OCI-M2 (cell line): ENCODE data around the gene ETV4.
A peak's percentile ranks its signal among the peaks of the same experiment; 100 is the strongest.

Experiments
- DNase-seq: peaks from one replicate; lab custom pipeline; 2025; ENCODE audit not compliant: unreplicated experiment; lab: John Stamatoyannopoulos, UW

The ETV4 gene

DNA sequence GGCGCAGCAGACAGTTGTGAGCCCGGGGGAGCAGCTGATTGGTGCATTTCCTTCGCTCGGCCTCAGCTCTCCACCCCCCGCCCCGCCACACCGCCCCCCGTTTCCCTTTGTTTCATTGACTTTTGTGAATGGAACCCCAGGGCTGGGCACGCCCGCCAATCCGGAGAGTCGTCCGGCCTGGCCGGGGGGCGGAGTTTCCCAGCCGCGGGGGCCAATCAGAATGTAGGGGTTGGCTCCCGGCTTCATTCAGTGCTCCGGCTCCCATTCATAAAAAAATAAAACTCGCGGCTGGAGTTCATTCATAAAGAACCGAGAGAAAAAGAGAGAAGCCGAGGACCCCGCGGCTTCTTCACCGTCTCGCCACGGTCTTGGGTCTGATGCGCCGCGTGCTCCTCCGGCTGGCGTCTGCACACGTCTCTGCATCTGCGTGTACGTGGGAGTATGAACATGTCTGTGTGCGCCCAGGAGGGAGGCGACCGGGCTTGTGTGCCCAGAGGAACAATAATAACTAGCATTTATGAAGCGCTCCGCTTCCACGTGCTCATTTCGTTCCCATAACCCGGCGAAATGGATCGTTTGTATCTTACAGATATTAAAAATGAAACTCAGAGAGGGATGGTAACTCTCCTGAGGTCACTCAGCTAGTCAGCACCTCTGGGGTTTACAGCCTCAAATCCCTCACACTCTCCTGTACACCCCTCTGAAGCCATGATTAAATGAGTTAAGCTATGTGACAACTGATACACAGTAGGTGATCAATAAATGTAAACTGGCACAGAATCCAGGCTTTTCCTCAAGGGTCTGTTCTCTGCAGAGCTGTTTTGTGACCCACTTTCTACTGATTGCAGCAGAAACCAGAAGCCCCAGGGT is at the start of gene ETV4:
ETV4 (minus strand) TSS at position 22 of the 870 bp plus-strand sequence. CDS start 723 bp downstream, outside the sequence.
- peak; percentile 58 for DNase-seq

DNA sequence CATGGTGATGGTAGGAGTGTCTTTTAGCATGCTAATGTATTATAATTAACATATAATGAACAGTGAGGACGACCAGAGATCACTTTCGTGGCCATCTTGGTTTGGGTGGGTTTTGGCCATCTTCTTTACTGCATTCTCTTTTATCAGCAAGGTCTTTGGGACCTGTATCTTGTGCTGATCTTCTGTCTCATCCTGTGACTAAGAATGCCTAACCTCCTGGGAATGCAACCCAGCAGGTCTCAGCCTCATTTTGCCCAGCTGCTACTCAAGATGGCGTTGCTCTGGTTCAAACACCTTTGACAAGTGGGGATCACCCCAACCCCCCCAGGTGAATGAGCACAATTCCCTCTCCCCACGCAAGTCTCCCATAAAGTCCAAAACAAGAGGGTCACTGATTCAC is 49.3 kb upstream of the ETV4 start:
- DNase-seq, result no peak

DNA sequence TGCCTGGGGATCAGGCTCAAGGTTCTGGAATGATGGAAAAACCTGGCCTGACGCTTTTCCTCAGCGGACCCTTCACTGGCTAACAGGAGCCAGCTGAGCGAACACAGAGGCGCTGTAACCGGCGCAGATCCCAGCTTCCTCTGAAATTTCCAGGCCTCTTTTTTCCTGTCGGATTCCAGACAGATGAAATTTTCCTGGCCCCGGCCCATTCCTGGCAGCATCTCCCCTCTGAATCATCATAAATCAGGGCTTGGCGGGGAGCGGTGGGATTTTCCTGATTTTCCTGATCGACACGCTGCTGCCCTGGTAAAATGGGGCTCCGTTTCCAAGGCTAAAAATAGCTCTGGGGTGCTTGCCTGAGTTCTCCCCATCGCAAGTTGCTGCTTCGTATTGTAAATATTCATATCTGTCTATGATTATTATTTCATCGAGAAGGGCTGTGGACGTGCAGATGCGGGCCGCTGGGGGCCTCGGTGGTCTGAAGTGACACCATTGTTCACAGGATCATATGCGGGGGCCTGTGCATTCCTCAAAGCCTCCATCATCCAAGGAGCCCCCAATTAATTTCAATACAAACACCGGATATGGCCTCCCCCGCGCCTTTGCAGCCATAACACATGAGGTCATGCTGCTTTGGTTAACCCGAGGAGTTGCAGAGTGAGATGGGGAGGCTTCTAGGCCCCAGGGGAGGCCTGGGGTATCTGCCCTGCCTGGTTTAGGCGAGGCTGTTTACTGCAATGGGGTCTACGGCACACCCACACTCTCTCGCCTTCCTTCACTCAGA is 45.8 kb upstream of the ETV4 start:
- no peak for DNase-seq

DNA sequence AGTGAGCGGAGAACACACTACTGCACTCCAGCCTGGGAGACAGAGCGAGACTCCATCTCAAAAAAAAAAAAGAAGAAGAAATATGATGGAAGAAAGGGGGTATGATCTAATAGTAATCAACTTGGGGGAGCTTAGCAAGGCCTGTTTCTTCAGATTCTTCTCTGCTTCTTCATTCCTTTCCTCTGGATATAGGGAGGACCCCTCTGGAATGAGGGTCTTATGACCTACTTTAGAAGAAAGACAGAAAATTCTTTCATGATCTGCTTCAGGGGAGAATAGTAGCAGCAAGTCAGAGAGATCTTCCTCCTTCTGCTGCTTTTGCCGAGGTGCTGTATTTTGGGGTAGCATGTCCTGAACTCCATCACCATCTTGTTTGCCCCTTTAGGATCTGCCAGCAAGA is 44.9 kb upstream of the ETV4 start:
- DNase-seq, result no peak

DNA sequence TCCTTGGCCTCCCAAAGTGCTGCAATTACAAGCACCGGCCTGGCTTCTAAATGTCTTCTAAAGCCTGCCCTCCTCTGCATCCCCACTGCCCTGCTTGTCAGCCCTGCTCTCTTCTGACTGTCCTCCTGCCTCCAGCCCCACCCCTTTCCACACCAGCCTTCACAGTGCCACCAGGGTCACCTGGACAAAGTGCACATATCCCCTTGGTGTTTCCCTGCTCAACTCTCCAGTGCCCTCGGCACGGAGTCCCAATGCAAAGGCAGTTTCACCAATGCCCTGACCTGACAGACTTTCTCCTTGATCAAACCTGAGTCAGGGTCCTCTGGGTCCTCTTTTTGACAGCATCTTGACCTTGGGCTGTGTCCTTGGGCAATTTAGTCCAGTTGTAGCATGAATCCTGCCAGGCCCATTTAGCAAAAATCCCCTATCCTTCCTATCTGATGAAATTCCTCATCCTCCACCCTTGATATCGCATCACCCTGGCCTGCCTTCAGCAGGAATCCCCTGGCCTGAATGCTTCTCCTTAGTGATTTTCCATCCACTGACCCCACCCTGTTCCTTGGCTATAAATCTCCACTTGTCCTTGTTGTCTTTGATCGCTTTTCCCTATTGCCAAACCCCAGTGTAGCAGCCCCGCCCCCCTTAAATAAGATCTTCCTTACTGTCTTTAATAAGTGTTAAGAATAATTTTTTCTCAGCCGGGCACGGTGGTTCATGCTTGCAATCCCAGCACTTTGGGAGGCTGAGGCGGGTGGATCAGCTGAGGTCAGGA is 42.7 kb upstream of the ETV4 start:
- DNase-seq, result no peak

DNA sequence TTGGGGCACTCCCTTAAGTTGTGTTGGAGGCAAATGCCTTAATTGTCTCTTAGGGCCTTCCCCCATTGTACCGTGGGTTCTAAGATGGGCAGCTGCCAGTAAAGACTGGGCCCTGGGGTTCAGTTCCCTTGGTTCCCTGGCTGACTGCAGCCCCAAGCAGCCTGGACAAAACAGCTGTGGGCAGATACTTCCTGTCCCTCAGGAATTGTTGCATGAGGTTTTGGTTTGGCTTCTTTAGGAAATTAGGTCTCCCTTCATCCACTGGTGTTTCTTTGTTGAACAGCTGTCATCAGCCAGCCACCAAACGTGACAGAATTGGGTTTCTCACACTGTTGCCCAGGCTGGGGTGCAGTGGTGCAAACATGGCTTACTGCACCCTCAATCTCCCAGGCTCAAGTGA is 42.0 kb upstream of the ETV4 start:
- no peak for DNase-seq

DNA sequence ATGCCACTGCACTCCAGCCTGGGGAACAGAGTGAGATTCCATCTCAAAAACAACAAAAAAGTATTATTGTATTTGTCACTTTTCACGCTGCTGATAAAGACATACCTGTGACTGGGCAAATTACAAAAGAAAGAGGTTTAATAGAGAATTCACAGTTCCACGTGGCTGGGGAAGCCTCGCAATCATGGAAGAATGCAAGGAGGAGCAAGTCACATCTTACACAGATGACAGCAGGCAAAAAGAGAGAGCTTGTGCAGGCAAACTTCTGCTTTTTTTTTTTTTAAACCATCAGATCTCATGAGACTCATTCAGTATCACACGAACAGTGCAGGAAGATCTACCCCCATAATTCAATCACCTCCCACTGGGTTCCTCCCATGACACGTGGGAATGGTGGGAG is 41.5 kb upstream of the ETV4 start:
- DNase-seq, result no peak

DNA sequence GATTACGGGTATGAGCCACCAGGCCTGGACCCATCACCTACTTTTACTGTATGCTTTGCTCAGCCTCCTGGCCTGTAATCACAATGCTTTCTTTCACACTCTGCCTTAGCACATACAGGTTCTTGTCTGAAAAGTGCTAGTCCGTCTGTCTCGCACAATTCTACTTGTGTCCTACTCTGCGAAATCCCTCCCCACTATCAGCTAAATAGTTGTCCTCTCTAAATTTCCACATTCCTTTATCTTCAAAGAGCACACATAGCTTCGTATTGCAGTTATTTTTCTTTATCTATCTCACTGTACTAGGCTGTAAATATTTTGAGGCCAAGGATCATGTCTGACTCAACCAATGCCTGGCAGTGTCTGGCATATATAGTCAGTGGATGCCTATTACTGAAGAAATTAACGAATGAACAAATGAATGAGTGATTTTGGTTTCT is 38.5 kb upstream of the ETV4 start:
- DNase-seq, result no peak

DNA sequence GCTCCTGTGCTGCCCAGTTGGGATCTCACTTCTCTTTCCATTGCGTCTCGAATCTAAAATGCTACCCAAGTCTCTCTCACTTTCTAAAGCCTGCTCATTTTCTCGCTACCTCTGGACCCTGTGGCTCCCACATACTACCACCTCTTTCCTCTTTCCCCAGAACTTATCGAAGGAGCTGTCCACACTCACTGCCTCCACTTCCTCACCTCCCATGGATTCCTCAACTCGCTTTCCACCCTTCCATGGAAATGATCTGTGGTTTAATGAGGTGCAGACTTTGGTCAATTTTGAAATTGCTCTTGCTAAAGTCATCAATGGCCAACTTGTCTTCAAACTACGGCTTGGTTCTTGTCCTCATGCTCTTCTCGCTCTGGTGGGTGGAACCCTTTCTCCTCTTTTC is 37.2 kb upstream of the ETV4 start:
- DNase-seq, result no peak

DNA sequence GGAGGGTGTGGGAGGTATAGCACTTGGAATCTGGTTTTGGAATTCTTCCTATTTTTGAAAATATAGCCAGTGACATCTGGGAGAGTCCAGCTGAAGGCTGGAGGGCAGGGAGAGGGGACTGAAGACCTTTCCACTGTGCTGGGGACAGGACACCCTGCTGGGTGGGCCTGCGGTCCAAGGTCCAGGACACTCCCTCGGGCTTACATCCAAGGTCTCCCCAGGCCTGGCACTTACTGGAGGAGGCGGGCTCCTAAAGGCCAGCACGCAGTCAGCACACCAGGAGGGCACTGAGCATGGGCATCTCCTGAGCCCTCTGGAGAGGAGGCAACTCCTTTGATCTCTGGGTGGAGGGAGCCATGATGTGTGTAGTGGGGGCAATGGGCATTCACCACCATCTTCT is 35.5 kb upstream of the ETV4 start:
- DNase-seq, result no peak

DNA sequence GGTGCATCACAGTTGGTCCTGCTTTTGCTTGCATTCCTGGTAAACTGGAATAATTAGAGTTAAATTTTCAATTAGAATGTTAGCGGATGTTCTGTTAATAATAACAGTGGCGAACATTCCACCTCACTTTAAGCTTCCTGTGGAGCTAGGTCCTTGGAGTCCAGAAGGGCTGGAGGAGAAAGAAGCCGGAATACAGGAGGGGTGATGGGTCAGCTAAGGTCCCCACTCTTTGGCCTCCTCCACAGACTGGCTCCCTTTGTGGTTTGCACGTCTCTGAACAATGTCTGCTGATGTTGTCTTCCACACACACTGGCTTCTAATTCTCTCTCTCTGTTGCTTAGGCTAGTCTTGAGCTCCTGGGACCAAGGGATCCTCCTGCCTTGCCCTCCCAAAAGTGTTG is 35.0 kb upstream of the ETV4 start:
- no peak for DNase-seq

DNA sequence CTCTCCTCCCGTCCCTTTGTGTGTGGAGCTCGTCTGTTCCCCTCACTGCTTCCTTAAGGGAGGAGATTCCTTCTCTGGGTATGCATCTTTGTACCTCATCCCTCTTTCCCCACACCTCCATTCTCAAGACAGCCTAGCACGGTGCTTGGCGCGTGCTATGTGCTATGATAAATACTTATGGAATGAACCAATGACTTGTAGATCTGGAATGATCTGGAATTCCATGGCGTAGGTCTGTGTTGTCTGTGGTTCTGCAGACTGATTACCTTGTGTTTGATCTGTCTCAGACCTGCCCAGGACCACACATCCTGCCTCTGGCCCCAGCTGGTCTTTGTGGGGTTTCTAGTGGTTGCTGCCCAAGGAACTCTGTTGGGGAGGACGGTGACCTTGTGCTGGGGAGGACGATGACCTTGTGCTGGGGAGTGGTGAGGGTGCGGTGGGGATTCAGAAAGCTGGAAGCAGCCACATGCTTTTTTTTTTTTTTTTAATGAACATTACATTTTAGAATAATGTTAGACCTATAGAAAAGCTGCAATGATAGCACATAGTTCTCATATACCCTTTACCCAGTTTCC is 33.5 kb upstream of the ETV4 start:
- no peak for DNase-seq

DNA sequence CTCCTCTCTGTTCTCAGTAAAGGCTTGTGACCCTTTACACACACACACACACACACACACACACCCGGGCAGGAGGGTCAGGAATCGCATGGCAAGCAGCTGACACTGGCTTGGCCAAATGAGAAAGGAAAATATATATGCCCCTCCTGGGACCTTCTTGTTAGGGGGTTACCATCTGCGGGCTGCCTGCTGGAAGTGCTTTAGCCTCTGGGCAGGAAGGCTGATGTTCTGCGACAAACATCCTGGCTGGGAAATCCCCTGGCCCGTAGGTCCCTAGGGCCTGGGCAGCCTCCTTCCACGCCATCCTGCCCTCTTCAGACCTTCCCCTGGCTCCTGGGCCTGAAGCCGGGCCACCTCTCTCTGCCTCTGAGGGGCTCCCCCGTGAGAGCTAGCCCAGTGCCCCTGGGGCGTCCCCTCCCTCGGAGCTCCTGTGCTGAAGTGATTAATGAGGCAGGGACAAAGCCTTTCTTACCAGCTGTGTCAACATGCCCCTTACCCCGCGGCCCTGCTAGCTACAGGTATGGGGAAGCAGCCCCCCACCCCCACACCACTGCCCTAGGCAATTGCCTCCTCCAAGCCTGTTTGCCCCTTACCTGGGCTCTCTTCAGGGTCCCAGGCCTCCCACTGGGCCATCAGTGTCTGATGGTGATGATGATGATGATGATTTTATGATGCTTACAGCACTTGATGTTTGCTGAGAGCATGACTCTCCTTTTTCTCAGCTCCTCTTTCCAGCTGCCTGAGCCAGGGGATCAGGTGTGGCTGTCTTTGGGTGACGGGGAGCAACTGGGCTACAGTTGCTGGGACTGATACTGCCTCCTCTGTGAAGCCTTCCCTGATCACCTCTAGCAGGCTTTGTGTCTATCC is 32.8 kb upstream of the ETV4 start:
- no peak for DNase-seq

DNA sequence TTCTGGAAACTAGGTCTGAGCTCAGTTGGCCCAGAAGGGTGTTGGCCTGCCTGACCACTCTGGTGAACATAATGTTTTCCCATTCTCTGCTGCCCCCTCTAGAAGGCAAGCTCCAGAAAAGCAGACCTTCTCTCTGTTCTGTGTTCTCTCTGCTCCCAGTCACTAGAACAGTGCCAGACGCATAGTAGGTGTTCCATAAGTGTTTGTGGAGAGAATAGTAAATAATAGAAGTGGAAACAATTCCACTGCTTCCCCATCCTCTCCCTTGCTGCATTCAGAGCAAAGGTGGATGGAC is 32.2 kb upstream of the ETV4 start:
- DNase-seq, result no peak

DNA sequence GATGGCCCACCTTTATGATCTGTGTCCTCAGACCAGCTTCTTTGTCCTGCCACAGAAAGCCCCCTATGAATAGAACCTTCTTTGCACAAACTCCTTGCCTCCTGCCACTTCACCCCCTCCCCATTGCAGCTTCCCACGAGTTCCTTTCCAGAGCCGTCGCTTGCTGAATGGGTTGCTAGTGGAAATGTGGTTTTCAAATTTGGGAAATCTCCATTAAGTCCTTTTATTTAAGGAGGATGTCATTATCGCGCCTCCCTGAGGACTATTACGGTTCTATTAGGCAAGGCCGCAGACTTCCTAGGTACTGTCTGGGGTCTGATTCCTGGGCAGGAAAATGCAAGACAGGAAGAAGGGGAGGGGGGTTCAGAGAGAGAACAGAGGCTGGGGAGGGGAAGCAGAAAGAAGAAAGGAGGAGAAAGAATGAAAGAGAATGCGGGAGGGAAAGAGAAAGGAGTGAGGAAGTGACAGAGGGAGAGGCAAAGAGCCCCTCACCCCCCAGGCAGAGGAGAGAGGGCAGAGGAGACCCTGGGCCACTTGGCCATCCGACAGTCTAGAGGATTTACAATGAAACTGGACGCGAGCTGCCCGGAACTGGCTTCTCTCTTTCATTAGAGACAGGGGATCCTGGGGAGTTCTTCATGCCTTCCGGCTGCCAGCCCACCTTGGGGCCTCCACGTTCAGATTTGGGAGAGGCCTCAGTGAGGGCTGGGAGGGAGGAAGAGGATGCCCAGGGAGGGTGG is 31.7 kb upstream of the ETV4 start:
- DNase-seq, result no peak

DNA sequence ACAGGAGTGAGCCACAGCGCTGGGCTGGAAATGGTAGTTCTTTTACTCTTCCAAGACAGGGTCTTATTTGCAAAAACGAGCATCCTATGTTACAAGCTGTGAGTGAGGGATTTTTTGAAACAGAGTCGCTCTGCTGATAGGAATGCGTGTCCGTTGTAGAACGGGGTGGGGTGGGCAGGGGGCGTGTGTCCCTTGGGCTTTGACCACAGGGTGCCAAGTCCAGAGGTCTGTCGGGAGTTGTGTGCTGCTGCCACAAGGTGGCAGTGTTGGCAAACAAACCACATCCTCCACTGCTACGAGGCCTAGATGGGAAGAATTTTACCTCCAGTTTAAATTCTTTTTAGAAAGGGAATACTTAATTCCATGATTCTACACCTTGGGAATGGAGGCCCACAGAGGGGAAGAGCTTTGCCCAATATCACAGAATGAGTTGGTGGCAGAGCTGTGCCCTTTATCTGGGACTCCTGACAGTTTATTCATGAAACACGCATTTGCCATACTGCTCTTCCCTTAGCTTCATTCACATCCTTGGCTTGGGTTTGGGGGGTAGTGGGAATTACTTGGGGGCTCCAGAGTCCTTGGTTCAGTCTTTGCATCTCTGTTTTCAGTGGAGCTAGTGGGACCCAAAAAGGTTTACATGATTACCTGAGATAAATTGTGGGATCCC is 30.6 kb upstream of the ETV4 start:
- DNase-seq, result peak; percentile 16

DNA sequence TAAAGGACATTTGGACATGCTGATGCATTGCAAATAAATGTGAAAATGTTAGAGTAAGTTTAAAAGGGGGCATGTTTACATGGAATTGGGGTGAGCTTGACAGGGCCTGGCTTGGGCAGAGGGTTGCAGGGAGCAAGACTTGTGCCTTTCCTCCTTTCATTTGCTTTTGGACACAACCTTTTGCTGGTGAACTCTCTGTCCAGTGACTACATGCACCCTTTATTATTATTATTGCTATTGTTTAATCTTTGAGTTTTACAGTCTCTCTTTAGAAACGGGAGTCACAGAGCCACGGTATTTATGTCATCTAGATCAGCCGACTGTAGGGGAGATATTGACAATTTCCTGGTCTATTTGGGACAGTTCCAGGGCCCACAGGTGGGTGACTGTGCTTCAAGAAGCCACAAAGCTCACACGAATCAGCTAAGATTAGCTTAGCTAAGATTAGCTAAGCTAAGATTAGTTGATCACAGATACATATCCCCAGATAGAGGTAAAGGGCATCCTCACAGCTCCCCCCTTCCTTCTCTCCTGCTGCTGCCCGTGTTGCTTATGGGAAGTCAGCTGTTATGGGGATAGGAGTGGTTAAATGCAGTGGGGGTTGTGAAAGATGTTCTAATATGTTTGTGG is 28.9 kb upstream of the ETV4 start:
- DNase-seq, result no peak

DNA sequence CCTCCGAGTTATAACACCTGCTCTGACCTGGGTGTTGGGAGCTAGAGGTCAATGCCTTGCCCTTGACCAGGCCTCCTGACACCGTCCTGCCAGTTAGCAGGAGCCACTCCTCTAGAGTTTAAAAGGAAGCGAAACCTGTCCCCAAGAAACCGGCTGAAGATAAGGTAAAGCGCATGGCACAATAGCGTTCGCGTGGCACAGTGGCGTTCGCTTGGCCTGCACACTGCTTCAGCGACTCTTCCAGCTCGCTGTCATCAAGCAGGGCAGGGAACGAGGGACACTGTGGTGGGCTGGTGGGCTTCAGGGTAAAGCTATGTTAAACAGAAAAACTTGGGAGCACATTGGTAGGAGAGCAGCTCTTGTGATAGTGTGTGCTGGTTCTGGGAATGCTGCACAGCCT is 28.2 kb upstream of the ETV4 start:
- DNase-seq, result no peak
